ENCODE results near the gene VEPH1.

Gene VEPH1

DNA sequence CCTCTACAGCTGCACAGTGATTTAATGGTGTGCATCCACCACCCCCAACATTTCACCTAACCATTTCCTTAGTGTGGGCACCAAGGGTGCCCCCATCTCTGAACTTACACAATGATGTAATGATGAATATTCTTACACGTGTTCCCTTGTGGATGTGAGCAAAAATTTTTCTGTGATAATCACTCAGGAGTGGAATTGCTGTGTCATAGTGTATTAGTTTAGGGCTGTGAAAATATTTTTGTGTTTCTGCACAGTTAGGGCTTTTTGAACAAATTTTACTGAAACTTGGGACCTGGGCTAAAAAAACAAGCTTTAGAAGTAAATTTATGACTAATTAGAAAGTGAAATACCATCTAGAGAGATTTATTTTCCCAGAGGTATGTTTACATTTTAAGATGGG lies 208.7 kb downstream of the VEPH1 start:
- no peak for DNase-seq

DNA sequence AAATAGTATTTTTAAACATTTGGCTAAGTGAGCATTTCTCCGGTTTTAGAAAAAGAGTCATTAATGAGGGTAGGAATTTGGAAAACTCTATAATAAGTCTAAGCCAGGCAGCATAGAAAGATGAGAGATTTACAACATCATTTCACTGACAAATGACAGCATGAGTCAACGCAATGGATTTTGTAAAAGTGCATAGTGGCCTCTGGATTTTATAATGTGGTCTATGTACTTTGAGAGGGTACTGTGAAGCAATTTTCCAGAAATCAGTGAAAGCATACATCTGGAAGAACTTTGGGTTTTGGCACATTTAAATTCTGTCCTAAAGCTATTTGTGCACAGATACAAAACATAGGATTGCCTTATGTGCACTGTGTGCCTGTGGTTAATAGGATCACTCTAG lies 212.4 kb downstream of the VEPH1 start:
- DNase-seq: no peak

- DNase-seq: no peak
Measured at GRCh38 chr3:157285966-157286365, 217.2 kb downstream of the VEPH1 start.

DNA sequence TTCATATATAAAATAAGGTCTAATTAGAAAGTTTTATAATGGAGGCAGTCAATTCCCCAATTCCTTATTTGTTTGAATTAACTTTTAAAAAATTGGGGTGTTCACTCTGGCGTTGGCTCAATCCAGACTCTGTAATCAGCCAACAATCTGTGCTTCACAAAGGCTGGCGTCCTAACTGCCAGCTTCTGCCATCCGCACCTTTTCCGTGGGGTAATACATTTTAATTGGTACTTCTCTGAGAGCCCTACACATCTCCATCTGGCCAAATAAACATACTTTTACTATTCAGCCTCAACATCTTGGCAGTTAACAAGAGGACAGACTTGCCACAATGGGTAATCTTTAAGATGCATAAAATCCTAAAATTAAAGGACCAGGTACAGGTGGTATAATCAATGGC lies 218.1 kb downstream of the VEPH1 start:
- no peak for DNase-seq

DNA sequence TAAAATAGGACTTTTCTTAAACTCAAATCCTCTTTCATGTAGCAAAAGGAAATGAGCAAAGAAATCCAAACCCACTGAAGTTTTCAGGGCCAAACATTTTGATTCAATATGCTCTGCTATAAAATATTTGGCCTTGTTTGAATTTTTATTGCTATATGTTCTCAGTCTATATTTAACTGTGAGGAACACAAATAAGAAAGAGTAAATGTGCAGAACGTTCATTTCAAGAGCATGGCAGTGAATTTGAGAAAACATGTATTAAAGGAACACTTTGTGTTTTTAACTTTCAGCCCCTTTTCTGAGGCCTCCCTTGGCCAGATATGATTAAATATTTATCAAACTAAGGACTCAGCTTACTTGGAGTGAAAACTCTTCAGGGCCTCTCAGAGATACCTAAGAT lies 218.5 kb downstream of the VEPH1 start:
- DNase-seq: no peak

GRCh38 chr3:157282261-157283191 lies 220.7 kb downstream of the VEPH1 start:
- DNase-seq: no peak

DNA sequence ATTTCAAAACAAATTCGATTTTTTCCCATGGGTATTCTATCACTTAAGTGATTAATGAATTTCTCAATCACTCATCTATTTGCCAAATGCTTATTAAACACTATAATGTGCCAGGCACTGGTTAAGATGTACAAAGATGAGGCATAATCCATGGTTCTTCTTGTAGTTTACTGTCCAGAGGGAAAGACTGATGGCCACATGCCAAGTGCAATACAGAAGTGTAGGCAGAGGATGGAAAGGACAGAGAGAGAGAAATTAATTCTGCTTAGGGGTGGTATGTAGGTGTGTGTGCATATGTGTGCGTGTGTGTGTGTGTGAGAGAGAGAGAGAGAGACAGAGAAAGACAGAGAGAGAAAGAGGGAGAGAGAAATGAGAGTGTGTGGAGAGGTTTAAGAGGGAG lies 222.4 kb downstream of the VEPH1 start:
- DNase-seq: no peak

DNA sequence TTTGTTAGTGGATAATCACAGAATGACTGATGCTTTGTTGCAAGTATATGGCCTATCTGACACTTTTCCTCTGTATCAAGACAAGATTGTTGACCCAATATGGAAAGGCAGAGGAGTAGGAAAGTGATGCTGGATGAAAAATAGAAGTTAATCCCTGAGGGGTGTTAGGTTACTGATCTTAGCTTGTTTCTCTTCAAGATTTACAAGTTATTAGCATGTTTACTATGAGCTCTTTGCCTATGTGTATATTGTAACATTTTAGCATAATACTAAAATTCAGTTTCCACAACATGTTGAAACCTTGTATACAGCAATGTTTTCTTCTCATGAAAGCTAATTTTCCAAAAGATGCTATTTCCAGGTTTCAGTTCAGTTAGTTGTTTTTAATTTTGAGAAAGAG lies 222.9 kb downstream of the VEPH1 start:
- no peak for DNase-seq

DNA sequence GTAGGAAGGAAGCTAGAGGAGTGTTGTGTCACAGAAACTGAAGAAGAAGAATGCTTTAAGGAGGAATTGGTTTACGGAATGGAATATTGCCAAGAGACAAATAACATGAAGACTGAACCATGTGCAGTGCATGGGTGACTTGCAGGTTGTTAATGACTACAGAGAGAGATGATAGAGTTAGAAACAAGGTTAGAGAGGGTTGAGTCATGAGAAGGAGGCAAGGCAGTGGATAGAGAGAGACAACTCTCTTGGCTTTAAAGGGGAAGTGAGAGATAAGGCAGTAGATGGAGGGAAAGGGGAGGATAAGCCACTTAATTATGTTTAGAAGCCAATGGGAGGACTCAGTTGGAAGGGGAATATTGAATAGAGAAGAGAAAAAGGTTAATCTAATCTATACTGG lies 224.0 kb downstream of the VEPH1 start:
- no peak for DNase-seq

DNA sequence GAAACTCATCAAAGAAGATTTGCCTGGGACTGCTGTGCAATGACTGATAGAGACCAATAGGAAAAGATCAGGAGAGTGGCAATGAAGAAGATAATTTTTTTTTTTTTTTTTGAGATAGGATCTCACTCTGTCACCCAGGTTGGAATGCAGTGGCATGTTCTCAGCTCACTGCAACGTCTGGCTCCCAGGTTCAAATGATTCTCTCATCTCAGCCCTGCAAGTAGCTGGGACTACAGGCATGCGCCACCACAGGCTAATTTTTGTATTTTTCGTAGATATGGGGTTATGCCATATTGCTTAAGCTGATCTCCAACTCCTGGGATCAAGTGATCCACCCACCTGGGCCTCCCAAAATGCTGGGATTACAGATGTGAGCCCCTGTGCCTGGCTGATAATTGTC lies 226.4 kb downstream of the VEPH1 start:
- DNase-seq: no peak

- DNase-seq: no peak
Measured at GRCh38 chr3:157275832-157276231, 227.4 kb downstream of the VEPH1 start.

DNA sequence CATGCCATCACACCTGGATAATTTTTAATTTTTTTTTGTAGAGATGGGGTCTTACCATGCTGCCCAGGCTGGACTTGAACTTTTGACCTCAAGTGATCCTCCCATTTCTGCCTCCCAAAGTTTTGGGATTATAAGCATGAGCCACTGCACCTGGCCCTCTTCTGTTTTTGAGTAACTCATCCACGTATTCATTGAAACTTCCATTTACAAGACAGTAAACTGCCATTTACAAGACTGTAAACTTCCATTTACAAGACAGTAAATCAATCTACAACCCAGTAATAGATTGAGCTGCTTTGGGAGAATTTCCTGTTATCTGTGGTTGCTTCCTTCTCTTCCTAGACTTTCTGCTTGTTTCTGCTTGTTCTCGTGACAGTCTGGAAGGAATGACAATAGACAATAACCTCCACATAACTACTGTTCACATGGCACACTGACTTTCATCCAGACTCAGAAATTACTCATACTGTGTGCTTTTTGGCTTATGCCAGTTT lies 228.5 kb downstream of the VEPH1 start:
- no peak for DNase-seq

- DNase-seq: no peak
Measured at GRCh38 chr3:157271283-157271882, 231.8 kb downstream of the VEPH1 start.

- DNase-seq: no peak
Measured at GRCh38 chr3:157268026-157268425, 235.2 kb downstream of the VEPH1 start.

GRCh38 chr3:157265931-157266330 lies 237.3 kb downstream of the VEPH1 start:
- no peak for DNase-seq

DNA sequence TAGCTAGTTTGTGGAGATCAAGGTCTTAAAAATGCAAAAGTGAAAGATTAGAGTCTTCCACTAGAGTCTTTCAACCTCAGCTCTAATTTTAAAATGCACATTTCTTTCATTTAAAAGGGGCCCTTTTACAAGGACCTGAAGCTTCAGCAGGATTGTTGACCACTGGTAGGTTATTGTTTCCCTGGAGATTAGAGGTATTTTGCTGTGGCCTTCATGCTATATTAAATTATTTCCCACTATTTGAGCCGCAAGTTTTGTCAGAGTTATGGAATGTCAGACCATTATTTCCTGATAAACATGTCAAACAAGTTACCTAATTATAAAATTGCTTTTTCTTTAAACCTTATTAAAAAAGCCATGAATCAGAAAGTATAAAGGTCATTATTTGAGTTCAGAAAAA lies 240.2 kb downstream of the VEPH1 start:
- DNase-seq: no peak

GRCh38 chr3:157261000-157261399 lies 242.2 kb downstream of the VEPH1 start:
- DNase-seq: no peak

DNA sequence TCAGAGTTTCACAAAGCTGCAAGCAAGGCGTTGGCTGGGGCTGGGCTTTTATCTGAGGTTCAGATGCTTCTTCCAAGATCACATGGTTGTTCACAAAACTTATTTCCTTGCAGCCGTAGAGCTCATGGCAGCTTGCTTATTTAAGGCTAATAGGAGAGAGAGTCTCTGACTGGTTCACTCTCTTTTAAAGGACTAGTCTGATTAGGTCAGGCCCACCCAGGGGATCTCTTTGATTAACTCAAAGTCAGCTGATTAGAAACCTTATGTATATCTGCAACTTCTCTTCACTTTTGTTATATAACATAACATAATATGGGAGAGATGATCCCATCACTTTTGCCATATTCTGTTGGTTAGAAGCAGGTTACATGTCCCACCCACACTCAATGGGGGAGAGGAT lies 243.4 kb downstream of the VEPH1 start:
- no peak for DNase-seq

GRCh38 chr3:157257101-157257500 lies 246.1 kb downstream of the VEPH1 start:
- DNase-seq: no peak

DNA sequence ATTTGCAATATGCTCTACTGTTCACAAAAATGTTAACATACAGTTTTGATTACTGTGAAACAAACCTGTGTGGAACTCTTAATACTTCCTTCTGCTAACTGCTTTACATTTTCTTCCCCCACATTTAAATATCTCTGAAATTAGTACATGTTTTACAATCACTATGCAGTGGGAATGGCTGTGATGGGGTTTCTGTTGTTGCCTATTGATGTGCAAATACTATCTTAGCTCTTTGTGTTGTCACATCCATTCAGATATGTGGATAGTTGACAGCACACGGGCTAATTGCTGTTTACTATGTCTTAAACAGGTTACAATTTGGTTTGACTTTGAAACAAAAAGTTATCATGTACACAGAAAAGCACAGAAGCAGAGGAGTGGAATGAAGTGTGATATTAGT lies 247.4 kb downstream of the VEPH1 start:
- DNase-seq: no peak

GRCh38 chr3:157251685-157252084 lies 251.5 kb downstream of the VEPH1 start:
- no peak for DNase-seq

DNA sequence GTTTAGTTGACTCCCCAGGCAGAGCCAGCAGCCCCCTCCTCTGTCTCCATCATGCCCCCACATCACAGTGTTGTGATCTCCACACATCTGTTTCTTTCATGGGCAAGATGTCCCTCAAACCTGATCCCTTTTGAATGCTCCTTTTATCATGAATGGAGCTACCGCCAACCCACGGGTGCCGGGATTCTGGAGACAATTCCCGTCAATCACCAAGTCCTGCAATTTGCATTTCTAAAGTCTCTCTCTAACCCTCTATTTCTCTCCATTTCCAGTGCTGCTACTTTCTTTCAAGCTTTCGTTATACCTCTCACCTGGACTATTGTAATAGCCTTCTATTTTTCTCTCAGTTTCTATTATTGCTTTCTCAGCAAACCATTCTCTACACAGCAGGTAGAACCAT lies 253.6 kb downstream of the VEPH1 start:
- no peak for DNase-seq

DNA sequence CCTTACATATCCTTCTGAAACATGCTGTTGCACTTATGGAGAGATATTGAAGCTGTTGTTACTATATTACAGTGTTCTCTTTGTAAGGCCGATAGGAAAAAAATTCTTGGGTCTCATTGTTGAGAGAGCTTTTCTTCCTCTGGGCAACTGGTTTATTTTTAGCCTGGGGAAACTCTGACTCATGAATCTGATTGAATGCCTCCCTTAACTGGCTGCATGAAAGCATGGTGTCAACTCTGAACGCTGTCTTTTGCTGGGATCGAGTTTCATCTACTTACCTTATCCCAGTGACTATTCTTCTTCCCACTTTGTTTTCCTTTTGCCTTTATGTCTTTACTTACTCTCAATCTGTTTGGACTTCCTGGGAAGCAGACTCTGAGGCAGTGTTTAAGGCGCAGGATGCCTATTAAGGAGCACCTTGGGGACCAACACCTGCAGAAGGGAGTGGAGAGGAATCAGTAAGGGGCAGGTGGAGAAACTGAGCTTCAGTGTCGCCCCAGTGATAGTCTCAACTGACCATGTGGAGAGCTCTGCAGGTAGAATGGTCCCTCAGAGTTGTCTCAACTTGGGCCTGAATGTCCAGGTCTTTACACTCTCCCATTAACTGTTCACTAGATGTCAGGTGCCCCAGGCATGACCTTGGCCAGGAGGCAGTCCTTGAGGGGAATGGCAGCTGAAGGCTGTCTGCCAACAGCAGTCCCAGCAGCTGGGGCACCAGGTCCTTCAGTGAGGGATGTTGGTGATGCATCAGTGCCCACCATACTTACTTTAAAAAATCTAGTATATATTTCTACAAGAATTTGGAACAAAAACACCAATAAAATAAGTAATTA lies 254.4 kb downstream of the VEPH1 start:
- DNase-seq: no peak

DNA sequence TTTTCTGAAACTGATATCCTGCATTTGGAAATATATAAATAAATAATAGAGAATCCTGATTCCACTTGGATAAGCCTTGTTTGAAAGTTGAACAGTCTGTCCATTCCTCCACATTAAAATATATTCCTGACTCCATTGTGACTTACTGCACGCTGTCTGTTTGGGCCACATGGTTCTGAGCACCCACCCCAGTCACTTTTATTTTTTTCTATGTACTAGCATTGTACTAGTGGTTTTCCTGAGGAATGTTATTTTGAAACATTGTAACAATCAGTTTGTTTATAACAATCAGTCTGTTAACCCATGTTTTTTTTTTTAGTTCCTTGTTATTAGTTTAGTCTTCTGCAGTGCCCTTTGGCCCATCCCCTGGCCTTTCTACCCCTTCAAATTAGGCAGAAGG lies 255.8 kb downstream of the VEPH1 start:
- DNase-seq: no peak

Measured in activated naive CD4-positive, alpha-beta T cell (primary cell).